ENCODE results near the gene COX7A2L.
"Not testable (repeated sequence)": the region's sequence is repeated elsewhere in the genome, so short reads cannot be mapped to it uniquely, and the experiment has no call there.

COX7A2L gene

GRCh38 chr2:42338567-42339190 is 22.3 kb downstream of the COX7A2L start:
- Histone ChIP-seq H3K9ac (ENCODE audit: insufficient read length, low read depth) (no peak overlapping the region), H3K27me3 (ENCODE audit: insufficient read depth, insufficient read length) (no peaks in the 10 kb centered on the region), H3K36me3 (ENCODE audit: insufficient read depth, insufficient read length, low read length) (peaks cover 51% of the 10 kb centered on the region), H3K4me1 (ENCODE audit: insufficient read depth, insufficient read length) (peaks cover 3% of the 10 kb centered on the region), H3K4me3 (ENCODE audit: insufficient read length, low read depth) (no peak overlapping the region), H3K9me3 (ENCODE audit: insufficient read depth, low read length) (no peaks in the 10 kb centered on the region)
- no peak for DNase-seq (ENCODE audit: low read depth, low spot score)
- TF ChIP-seq YY1 (IDR thresholded peaks at IDR 0.05; ENCODE audit: insufficient read depth, insufficient read length): no peak
- no peak for TF ChIP-seq ZNF274 (IDR thresholded peaks at IDR 0.05; ENCODE audit: low read depth, low read length)
- TF ChIP-seq SUZ12 (IDR thresholded peaks at IDR 0.05; ENCODE audit: extremely low read depth, insufficient read depth, insufficient read length): no peak

- H3K27me3 ChIP-seq (ENCODE audit: insufficient read depth, insufficient read length): no peaks in the 10 kb centered on the region
- DNase-seq (ENCODE audit: low read depth, low spot score): no peak
- no peak overlapping the region for H3K9ac ChIP-seq (ENCODE audit: insufficient read length, low read depth)
- peaks cover 3% of the 10 kb centered on the region for H3K4me1 ChIP-seq (ENCODE audit: insufficient read depth, insufficient read length)
- TF ChIP-seq ZNF274 (IDR thresholded peaks at IDR 0.05; ENCODE audit: low read depth, low read length): no peak
- no peak for TF ChIP-seq SUZ12 (IDR thresholded peaks at IDR 0.05; ENCODE audit: extremely low read depth, insufficient read depth, insufficient read length)
- TF ChIP-seq YY1 (IDR thresholded peaks at IDR 0.05; ENCODE audit: insufficient read depth, insufficient read length): no peak
- no peaks in the 10 kb centered on the region for H3K9me3 ChIP-seq (ENCODE audit: insufficient read depth, low read length)
- H3K4me3 ChIP-seq (ENCODE audit: insufficient read length, low read depth): no peak overlapping the region
- peaks cover 56% of the 10 kb centered on the region for H3K36me3 ChIP-seq (ENCODE audit: insufficient read depth, insufficient read length, low read length)
These were observed 23.0 kb downstream of the COX7A2L start for GRCh38 chr2:42337846-42338566.

GRCh38 chr2:42337356-42337820 is 23.6 kb downstream of the COX7A2L start:
- no peak overlapping the region for H3K4me3 ChIP-seq (ENCODE audit: insufficient read length, low read depth)
- no peak for DNase-seq (ENCODE audit: low read depth, low spot score)
- TF ChIP-seq SUZ12 (IDR thresholded peaks at IDR 0.05; ENCODE audit: extremely low read depth, insufficient read depth, insufficient read length) (no peak), YY1 (IDR thresholded peaks at IDR 0.05; ENCODE audit: insufficient read depth, insufficient read length) (no peak), ZNF274 (IDR thresholded peaks at IDR 0.05; ENCODE audit: low read depth, low read length) (no peak)
- no peaks in the 10 kb centered on the region for H3K4me1 ChIP-seq (ENCODE audit: insufficient read depth, insufficient read length)
- H3K9me3 ChIP-seq (ENCODE audit: insufficient read depth, low read length): no peaks in the 10 kb centered on the region
- H3K9ac ChIP-seq (ENCODE audit: insufficient read length, low read depth): no peak overlapping the region
- peaks cover 62% of the 10 kb centered on the region for H3K36me3 ChIP-seq (ENCODE audit: insufficient read depth, insufficient read length, low read length)
- H3K27me3 ChIP-seq (ENCODE audit: insufficient read depth, insufficient read length): no peaks in the 10 kb centered on the region

GRCh38 chr2:42336361-42336965 is 24.6 kb downstream of the COX7A2L start:
- H3K36me3 ChIP-seq (ENCODE audit: insufficient read depth, insufficient read length, low read length): peaks cover 69% of the 10 kb centered on the region
- no peaks in the 10 kb centered on the region for H3K4me1 ChIP-seq (ENCODE audit: insufficient read depth, insufficient read length)
- DNase-seq (ENCODE audit: low read depth, low spot score): no peak
- no peak overlapping the region for H3K9ac ChIP-seq (ENCODE audit: insufficient read length, low read depth)
- TF ChIP-seq ZNF274 (IDR thresholded peaks at IDR 0.05; ENCODE audit: low read depth, low read length): no peak
- no peak for TF ChIP-seq YY1 (IDR thresholded peaks at IDR 0.05; ENCODE audit: insufficient read depth, insufficient read length)
- no peak for TF ChIP-seq SUZ12 (IDR thresholded peaks at IDR 0.05; ENCODE audit: extremely low read depth, insufficient read depth, insufficient read length)
- H3K4me3 ChIP-seq (ENCODE audit: insufficient read length, low read depth): no peak overlapping the region
- H3K27me3 ChIP-seq (ENCODE audit: insufficient read depth, insufficient read length): no peaks in the 10 kb centered on the region
- H3K9me3 ChIP-seq (ENCODE audit: insufficient read depth, low read length): no peaks in the 10 kb centered on the region

- Histone ChIP-seq H3K4me3 (ENCODE audit: insufficient read length, low read depth) (no peak overlapping the region), H3K27me3 (ENCODE audit: insufficient read depth, insufficient read length) (no peaks in the 10 kb centered on the region), H3K9ac (ENCODE audit: insufficient read length, low read depth) (no peak overlapping the region), H3K36me3 (ENCODE audit: insufficient read depth, insufficient read length, low read length) (peaks cover 66% of the 10 kb centered on the region), H3K9me3 (ENCODE audit: insufficient read depth, low read length) (no peaks in the 10 kb centered on the region), H3K4me1 (ENCODE audit: insufficient read depth, insufficient read length) (no peaks in the 10 kb centered on the region)
- no peak for DNase-seq (ENCODE audit: low read depth, low spot score)
- TF ChIP-seq SUZ12 (IDR thresholded peaks at IDR 0.05; ENCODE audit: extremely low read depth, insufficient read depth, insufficient read length): no peak
- no peak for TF ChIP-seq ZNF274 (IDR thresholded peaks at IDR 0.05; ENCODE audit: low read depth, low read length)
- TF ChIP-seq YY1 (IDR thresholded peaks at IDR 0.05; ENCODE audit: insufficient read depth, insufficient read length): no peak
These were observed 25.4 kb downstream of the COX7A2L start for GRCh38 chr2:42335514-42336104.

- H3K9ac ChIP-seq (ENCODE audit: insufficient read length, low read depth); H3K4me1 ChIP-seq (ENCODE audit: insufficient read depth, insufficient read length); H3K27me3 ChIP-seq (ENCODE audit: insufficient read depth, insufficient read length); H3K4me3 ChIP-seq (ENCODE audit: insufficient read length, low read depth); DNase-seq (ENCODE audit: low read depth, low spot score); H3K9me3 ChIP-seq (ENCODE audit: insufficient read depth, low read length): not testable (repeated sequence)
- peaks cover 66% of the 10 kb centered on the region for H3K36me3 ChIP-seq (ENCODE audit: insufficient read depth, insufficient read length, low read length)
These were observed 26.2 kb downstream of the COX7A2L start for GRCh38 chr2:42334865-42335264.

GRCh38 chr2:42334220-42334619 is 26.8 kb downstream of the COX7A2L start:
- Histone ChIP-seq H3K27me3 (ENCODE audit: insufficient read depth, insufficient read length) (no peaks in the 10 kb centered on the region), H3K9ac (ENCODE audit: insufficient read length, low read depth) (no peak overlapping the region), H3K4me1 (ENCODE audit: insufficient read depth, insufficient read length) (no peaks in the 10 kb centered on the region), H3K4me3 (ENCODE audit: insufficient read length, low read depth) (no peak overlapping the region), H3K36me3 (ENCODE audit: insufficient read depth, insufficient read length, low read length) (peaks cover 70% of the 10 kb centered on the region), H3K9me3 (ENCODE audit: insufficient read depth, low read length) (no peaks in the 10 kb centered on the region)
- TF ChIP-seq YY1 (IDR thresholded peaks at IDR 0.05; ENCODE audit: insufficient read depth, insufficient read length): no peak
- no peak for TF ChIP-seq ZNF274 (IDR thresholded peaks at IDR 0.05; ENCODE audit: low read depth, low read length)
- TF ChIP-seq SUZ12 (IDR thresholded peaks at IDR 0.05; ENCODE audit: extremely low read depth, insufficient read depth, insufficient read length): no peak
- DNase-seq (ENCODE audit: low read depth, low spot score): no peak

All from NT2/D1 (cell line).